ENCODE data around the gene ACSS3. TPM values are rescaled to one million over a fixed set of nuclear protein-coding genes. Genes with fewer than 3 reads are reported as not detected.
A peak's percentile ranks its signal among the peaks of the same experiment; 100 is the strongest.

Gene ACSS3
- total and polyA plus RNA-seq, 4 donors: 18.2 to 94.3 (median 32.5) TPM

DNA sequence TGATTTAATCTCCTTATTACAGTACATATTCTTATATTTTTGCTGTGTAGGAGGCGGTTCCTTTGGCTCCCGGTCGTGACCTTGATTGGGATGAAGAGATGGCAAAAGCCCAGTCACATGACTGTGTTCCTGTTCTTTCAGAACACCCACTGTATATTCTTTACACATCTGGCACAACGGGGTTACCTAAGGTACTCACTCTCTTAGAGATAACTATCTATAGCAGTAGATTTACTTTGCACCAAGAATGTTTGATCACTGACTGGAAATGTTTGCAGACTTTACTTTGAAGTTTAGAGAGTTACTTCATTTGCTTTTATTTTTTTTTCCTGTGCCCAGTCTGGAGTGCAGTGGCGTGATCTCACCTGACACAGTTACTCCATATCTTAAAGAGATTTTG is 65.2 kb downstream of the ACSS3 start:
- H3K27me3 ChIP-seq (ENCODE audit: control insufficient read depth in 4 of 4, insufficient read depth in 4 of 4, low read length in 3 of 4): no peaks in the 10 kb centered on the region
- WGBS: 28% methylated on average over 5 of the region's 5 CpGs
- no peaks in the 10 kb centered on the region for H3K36me3 ChIP-seq (ENCODE audit: control insufficient read depth in 4 of 4, insufficient read depth in 3 of 4, low read depth in 1 of 4, low read length in 3 of 4)
- H3K27ac ChIP-seq (ENCODE audit: low read depth in 1 of 2, low read length in 2 of 2): no peak overlapping the region
- no peak overlapping the region for H3K9ac ChIP-seq (ENCODE audit: low read depth in 1 of 2, low read length in 2 of 2)
- DNase-seq (ENCODE audit: low spot score): no peak
- H3K9me3 ChIP-seq (ENCODE audit: control insufficient read depth in 4 of 4, low read length in 3 of 4): no peaks in the 10 kb centered on the region
- TF ChIP-seq RXRA (IDR thresholded peaks at IDR 0.05) (peak; percentile 92 to 96), HNF4A (conservative IDR thresholded peaks at IDR 0.05) (peak; percentile 72 to 77), GABPA (IDR thresholded peaks at IDR 0.05 in 1 of 2, conservative IDR thresholded peaks at IDR 0.05 in 1 of 2) (no peak), FOXA1 (IDR thresholded peaks at IDR 0.05) (no peak), SP1 (IDR thresholded peaks at IDR 0.05) (peak; percentile 80), ATF3 (IDR thresholded peaks at IDR 0.05) (peak; percentile 67), TAF1 (conservative IDR thresholded peaks at IDR 0.05) (no peak), ZBTB33 (IDR thresholded peaks at IDR 0.05) (peak; percentile 51), YY1 (IDR thresholded peaks at IDR 0.05) (peak; percentile 29), JUND (IDR thresholded peaks at IDR 0.05) (peak; percentile 70 to 83), RAD21 (IDR thresholded peaks at IDR 0.05) (peak; percentile 19 to 32), HNF4G (IDR thresholded peaks at IDR 0.05) (peak; percentile 27), MAX (IDR thresholded peaks at IDR 0.05) (peak; percentile 56), NR2F2 (IDR thresholded peaks at IDR 0.05) (no peak), REST (IDR thresholded peaks at IDR 0.05) (peak; percentile 31), EGR1 (IDR thresholded peaks at IDR 0.05; ENCODE audit: low read depth in 2 of 2) (peak in 1 of 2 donors; percentile 70), FOXA2 (IDR thresholded peaks at IDR 0.05) (peak; percentile 26)
- TF ChIP-seq, protein P1, sequence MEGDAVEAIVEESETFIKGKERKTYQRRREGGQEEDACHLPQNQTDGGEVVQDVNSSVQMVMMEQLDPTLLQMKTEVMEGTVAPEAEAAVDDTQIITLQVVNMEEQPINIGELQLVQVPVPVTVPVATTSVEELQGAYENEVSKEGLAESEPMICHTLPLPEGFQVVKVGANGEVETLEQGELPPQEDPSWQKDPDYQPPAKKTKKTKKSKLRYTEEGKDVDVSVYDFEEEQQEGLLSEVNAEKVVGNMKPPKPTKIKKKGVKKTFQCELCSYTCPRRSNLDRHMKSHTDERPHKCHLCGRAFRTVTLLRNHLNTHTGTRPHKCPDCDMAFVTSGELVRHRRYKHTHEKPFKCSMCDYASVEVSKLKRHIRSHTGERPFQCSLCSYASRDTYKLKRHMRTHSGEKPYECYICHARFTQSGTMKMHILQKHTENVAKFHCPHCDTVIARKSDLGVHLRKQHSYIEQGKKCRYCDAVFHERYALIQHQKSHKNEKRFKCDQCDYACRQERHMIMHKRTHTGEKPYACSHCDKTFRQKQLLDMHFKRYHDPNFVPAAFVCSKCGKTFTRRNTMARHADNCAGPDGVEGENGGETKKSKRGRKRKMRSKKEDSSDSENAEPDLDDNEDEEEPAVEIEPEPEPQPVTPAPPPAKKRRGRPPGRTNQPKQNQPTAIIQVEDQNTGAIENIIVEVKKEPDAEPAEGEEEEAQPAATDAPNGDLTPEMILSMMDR (IDR thresholded peaks at IDR 0.05; ENCODE audit: low read depth, low read length, missing input control): peak; percentile 5
- H3K4me3 ChIP-seq (ENCODE audit: low read depth in 1 of 3, low read length in 3 of 3): no peak overlapping the region
- peaks cover 4 to 19% (median 11%) of the 10 kb centered on the region in 4 donors for H3K4me1 ChIP-seq (ENCODE audit: control insufficient read depth in 4 of 4, insufficient read depth in 4 of 4, low read length in 3 of 4)

Measured in liver (tissue), 9 donors.